Inflammatory macrophage (primary cell): ENCODE measurements around the gene MACROH2A2.
"Not testable (repeated sequence)": the region's sequence is repeated elsewhere in the genome, so short reads cannot be mapped to it uniquely, and the experiment has no call there.

Experiments used
- DNase-seq, 2 donors: peaks; one replicate each; pipeline ENCODE4 v3.0.0-alpha.2; 2020 to 2022

Gene MACROH2A2

GRCh38 chr10:70068925-70069324 is 16.3 kb downstream of the MACROH2A2 start:
- DNase-seq = no peak

DNA sequence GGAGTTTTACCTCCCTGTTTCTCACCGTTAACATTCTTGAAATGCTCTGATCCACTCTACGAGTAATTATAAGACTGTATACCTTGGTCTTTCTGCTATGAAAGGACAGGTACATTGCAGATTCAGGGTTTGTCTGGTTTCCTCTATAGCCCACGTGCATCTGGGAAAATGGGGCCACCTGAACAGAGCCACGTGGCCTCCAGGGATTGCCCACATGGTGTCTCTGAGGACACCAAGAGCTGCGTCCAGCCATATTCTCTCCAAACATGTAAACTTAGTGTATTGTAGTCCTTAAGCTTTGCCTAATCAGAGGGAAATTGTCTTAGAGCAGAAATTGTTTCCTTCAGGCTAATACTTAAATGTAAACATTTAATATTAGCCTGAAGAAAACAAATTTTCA is 16.7 kb downstream of the MACROH2A2 start:
- DNase-seq = no peak

DNA sequence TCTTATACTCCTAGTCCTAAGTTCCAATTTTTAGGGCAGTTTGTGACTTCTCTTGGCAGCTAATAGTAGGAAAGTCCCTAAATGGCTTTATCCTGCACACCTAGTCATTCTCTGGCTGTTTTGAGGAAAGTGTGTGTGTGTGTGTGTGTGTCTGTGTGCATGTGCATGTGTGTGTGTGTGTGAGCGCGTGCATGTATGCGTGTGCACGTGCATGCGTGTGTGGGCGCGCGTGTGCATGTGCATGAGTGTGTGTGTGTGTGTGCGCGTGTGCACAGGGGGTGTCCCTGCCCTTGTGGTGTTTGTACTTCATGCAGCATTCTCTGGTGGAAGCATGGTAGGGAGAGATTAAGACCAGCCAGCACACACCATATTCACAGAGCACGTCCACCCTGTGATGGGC is 18.2 kb downstream of the MACROH2A2 start:
- no peak for DNase-seq

DNA sequence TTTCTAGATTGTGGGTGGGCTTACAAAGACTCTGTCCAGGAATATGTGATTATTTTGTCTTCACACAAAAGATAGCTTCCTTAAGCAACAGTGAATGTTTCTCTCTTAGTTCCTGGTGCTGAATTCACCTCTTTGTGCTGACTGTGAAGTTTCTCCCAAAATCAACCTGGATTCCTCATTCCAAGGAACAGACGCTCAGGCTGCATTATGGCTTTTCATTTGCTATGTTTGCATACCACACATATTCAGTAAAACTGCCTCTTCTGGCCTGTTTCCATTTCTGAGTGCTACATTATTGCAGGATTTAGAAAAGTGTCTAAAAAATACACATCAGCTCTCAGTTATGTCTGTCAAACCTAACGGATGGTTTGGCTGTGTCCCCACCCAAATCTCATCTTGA is 21.5 kb downstream of the MACROH2A2 start:
- no peak for DNase-seq

DNA sequence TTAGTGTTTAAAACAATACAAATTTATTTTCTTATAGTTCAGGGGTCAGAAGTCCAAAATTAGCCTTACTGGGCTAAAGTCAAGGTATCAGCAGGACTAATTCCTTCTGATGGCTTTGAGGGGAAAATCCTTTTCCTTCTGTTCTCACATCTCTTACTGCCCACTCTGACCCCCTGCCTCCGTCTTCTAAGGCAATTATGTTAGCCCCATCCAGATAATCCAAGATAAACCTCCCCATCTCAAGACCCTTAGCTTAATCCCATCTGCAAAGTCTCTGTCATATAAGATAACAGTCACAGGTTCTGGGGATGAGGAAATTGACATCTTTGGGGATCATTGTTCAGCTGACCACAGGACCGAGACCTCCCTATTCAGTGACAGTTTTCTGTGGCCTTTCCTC is 22.3 kb downstream of the MACROH2A2 start:
- no peak for DNase-seq

DNA sequence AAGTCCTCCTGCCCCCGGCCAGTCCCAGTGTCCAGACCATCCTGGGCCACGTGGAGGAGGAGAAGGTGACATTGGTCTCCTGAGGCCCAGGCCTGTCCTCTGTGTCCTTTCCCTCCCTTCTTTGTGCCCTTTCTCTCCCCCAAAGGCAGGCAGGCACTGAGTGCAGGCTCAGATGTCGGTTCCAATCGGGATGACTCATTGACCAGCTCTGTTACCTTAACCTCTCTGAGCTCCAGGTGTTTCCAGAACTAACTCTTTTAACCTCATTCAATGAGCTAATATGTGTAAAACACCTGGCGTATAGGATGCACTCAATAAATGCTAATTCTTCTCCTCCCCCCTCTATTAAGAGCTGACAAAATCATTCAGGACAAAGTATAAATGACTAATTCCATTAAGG is 25.7 kb downstream of the MACROH2A2 start:
- no peak for DNase-seq

GRCh38 chr10:70078937-70079336 is 26.3 kb downstream of the MACROH2A2 start:
- DNase-seq = no peak

- DNase-seq = not testable (repeated sequence)
Measured at GRCh38 chr10:70080789-70081188, 28.1 kb downstream of the MACROH2A2 start.

DNA sequence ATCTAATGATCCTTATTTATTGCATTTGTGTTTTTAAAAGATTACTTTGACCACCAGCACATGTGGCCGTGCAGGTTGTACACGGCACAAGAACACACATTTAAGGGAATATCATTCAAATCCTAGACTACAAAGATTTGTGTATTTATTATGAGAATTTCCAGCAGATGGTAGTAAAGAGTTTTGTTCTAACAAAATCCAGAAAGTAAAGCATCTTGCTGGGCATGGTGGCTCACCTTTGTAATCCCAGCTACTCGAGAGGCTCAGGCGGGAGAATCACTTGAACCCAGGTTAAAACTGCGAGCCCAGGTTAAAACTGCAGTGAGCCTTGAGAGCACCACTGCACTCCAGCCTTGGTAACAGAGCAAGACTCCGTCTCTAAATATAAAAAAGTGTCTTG is 31.5 kb downstream of the MACROH2A2 start:
- DNase-seq = no peak

DNA sequence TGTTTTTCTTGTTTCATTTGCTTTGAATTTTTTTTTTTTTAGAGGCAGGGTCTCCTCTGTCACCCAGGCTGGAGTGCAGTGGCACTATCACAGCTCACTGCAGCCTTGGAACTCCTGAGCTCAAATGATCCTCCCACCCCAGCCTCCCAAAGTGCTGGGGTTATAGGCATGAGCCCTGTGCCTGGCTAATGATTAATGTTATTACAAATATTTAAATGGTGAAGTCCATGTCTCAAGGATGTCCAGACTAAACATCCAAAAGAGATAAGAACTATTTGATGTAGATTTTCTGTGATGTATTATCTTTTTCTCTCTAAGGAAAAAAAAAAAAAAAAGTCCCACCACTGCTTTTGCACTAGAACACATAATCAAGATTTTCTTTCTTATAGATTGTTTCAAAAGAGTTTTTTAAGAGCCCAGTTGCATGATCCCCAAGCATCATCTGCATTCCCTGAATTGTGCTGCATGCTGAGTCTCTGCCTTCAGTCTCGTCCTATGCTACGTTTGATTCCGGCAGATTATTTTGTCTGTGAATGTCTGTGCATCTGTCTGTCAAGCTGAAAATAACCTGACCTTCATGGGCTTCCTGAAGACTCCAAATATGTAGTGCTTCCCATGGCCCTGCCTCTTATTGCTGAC is 33.4 kb downstream of the MACROH2A2 start:
- no peak for DNase-seq

DNA sequence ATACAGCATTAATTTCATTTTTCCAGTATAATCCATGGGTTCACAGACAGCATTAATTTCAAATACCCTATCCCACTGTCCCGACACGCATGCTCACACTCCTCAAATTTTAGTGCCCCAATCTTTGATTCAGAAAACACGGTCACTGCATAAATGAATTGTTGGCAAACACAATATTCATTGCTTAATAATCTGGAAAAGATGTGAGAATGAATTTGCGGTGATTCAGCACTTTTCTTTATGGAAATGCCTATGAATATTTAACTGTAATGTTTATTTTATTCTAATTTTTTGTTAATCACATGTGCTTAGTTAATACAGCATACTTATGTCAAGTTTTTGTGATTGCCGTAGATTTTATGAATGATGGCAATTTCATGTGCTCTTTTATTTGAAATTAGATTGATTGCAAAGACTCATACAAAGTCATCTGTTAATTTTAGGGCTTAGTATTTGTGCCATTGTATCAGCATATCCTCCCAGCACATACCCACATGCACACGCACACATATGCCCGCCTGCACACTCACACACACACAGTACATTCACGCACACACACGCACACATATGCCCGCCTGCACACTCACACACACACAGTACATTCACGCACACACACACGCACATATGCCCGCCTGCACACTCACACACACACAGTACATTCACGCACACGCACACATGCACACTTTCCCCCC is 35.1 kb downstream of the MACROH2A2 start:
- DNase-seq = no peak

GRCh38 chr10:70088308-70088698 is 35.7 kb downstream of the MACROH2A2 start:
- no peak for DNase-seq

GRCh38 chr10:70090013-70090412 is 37.4 kb downstream of the MACROH2A2 start:
- no peak for DNase-seq

DNA sequence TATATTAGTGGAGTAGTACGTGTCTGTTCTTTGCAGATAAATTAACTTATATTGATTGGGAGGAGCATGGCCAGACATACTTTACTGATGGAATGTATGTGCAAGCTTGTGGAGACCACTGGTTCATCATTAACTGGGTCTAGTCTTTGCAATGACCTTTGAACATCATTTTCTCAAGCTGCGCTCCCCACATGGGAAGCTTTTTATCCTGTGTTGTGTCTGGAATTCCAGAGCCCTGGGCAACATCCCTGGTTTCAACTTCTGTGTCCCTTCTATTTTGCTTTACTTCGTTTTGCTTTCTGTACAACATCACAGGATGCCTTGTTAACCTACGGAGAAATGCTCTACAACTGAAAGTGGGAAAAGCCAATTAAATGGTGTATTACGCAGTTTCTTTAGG is 38.3 kb downstream of the MACROH2A2 start:
- no peak for DNase-seq

DNA sequence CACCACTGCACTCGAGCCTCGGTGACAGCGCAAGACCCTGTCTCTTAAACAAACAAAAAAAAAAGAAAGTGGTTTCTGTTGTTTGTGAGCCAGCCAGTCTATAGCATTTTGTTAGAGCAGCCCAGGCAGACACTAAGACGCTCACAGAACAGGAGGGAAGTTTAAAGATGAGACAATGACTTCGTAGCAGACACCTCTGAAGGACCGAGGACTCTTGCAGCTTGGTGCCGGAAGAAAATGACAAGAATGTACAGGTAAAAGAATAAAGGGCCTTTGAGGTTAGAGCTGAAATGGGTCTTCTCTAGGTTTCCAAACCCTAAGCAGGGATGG is 39.7 kb downstream of the MACROH2A2 start:
- no peak for DNase-seq

- DNase-seq = no peak
Measured at GRCh38 chr10:70093335-70093944, 40.8 kb downstream of the MACROH2A2 start.

DNA sequence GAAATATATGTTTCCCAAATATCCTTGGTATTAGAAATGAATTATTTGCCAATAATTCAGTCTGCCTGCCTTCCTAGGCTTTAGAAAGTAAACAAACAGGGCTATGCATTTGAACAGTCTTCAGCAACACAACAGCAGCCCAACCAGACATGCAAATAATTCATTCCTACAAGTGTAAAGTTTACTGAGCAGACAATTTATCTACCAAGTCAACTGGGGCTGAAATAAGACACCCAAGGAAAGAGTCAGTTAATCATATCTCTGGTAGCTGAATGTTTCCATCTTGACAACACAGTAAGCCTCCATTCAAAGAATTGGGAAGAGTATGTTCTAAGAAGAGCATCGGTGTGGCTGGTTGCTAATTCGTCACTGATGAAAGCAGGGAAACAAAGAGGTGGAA is 41.6 kb downstream of the MACROH2A2 start:
- DNase-seq = no peak

GRCh38 chr10:70096016-70096704 is 43.5 kb downstream of the MACROH2A2 start:
- DNase-seq = no peak

GRCh38 chr10:70096705-70097420 is 44.2 kb downstream of the MACROH2A2 start:
- DNase-seq = no peak

DNA sequence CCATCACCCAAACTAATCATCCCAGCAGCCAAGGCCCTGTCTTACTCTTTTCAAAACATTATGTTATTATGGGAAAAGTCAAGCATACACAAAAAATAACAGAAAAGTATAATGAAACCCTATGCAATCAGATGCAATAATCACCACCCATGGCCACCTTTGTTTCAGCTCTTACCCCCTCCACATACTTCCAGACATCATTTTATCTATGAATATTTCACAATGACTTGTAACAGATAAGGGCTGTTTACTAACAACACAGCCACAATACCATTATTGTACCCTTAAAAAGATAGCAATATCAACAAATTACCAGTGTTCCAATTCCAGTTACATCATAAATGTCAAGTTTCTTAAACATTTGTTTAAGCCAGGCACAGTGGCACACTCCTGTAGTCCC is 44.8 kb downstream of the MACROH2A2 start:
- DNase-seq = no peak

DNA sequence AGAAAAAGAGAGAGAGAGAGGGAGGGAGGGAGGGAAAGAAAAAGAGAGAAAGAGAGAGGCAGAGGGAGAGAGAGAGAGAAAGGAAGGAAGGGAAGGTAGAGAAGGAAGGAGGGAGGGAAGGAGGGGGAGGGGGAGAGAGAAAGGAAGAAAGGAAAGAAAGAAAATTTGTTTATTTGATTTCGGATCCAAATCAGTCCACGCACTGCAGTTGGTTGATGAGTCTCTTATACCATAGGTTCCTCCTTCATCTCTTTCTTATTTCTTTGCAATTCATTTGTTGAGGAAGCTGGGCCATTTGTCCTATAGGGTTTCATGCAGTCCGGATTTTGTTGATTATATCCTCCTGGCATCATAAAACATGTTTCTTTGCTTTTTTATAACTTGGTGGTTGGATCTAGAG is 45.6 kb downstream of the MACROH2A2 start:
- no peak for DNase-seq

GRCh38 chr10:70101068-70101562 is 48.5 kb downstream of the MACROH2A2 start:
- DNase-seq = not testable (repeated sequence)

DNA sequence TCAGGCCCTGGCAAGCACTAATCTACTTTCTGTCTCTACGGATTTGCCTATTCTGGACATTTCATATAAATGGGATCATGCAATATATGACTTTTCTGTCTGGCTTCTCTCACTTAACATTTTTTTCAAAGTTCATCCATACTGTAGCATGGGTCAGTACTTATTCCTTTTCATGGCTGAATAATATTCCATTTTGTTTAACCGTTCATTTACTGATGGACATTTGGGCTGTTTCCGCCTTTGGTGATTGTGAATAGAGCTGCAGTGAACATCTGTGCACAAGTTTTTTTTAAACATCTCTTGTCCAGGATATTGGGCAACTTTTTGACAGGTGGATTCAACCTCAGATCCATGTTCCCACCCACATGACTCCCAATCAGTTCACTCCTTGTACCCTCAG is 49.0 kb downstream of the MACROH2A2 start:
- no peak for DNase-seq
